GM03348 (cell line): ENCODE results near the gene FBP1.
A peak's percentile ranks its signal among the peaks of the same experiment; 100 is the strongest.

Experiments used
- DNase-seq: peaks from one replicate; pipeline ENCODE4 v3.0.0; 2012; ENCODE audit warnings: low spot score

FBP1 gene

DNA sequence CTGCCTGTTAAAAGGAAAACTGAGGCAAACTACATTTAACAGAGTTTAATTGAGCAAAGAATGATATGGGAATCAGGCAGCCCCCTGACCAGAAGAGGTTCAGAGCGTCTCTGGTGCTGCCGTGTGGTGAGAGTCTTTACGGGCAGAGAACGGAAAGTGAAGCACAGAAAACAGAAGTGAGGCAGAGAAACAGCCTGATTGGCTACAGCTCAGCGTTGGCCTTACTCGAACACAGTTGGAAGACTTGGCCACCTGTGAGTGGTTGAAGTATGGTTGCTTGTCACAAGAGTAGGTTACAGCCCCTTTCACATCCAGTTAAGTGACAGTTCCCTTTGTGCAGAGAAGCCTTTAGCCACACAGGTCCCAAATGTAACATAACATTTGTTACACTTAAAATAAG is 16.9 kb upstream of the FBP1 start:
- no peak for DNase-seq

DNA sequence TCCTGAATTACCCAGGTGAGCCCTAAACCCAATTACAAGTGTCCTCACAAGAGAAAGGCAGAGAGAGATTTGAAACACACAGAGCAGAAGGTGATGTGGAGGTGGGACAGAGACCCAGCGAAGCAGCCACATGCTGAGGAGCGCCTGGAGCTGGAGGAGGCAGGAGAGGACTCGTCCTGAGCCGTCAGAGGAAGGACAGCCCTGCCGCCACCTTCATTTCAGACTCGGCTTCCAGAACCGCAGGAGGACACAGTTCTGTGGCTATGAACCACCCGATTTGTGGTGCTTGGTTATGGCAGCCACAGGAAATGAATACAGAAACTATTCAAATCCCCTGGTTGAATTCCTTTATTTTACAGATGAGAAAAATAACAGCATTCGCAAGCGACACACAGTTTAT is 16.4 kb upstream of the FBP1 start:
- DNase-seq, result no peak

DNA sequence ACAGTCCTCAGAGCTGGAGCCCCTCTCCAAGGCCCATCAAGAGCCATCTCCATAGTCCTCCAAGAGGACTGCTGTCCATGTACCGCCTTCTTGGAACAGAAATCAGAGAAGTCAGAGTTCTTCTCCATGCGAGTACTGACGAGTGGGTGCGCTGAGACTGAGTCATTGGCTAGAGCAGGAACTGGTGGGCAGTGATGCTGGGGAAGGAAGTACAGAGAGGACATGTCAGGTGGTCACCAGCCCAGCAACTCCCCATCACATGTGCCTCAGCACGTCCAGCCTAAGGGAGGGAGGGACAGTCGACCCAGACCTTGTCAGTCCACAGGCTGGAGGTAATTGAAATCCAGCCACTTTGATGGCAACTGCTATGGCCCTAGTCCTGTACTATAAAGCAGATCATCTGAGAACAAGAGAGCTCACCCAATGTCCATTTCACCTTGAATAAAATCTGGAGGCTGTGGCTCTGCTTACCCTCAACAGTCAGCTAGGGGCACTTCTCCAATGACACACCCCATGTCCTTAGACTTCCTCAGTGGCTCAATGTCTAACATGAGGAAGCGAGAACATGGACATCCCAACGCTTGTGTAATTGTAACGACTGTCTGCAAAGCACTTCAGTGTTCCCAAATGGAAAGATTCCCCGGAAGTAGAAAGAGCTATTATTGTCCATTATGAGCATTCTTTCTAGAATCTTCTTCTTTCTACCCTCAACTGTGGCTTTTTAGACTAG is 15.0 kb upstream of the FBP1 start:
- no peak for DNase-seq

DNA sequence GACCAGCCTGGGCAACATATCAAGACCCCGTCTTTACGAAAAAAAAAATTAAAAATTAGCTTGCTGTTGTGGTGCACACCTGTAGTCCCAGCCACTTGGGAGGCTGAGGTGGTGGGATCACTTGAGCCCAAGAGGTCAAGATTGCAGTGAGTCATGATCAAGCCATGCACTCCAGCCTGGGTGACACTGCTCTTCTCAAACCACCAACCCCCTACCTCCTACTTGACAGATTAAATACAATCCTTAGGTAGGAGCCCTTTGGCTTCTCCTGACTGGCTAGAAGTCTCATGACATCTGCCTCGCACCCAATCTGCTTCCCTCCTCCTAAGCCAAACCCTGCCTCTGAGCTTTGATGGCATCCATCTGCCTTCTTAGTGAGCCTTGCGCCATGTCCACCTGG is 11.6 kb upstream of the FBP1 start:
- DNase-seq, result no peak

DNA sequence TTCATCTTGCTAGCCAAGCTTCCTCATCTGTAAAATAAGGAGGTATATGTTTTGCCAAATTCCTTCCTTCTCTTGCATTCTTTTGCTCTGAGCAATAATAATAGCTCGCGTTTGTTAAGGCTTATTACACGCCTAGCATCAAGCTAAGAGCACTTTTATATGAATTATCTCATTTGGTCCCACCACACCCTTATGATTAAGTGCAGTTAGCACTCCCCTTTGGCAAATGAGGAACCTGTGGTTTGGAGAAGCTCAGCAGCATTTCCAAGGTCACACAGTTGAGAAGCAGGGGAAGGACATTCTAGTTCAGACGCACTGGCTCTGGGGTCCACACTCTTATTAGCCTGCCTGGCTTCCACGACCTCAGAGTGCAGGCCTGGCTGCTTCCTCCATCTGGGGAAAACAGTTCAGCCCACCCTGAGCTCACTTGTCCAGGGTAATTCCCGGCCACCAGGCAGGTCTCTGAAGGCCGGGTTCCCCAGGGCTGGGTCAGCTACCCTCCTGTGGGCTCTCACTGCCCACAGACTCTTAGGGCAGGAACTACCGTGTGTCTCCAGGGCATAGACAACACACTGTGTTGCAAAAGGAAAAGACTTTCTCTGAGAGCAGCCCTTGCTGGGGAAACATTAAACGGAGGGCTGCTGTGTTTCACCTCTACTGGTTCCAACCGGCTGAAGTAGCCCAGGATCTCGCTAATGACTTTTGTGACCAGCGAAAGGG is 9.9 kb upstream of the FBP1 start:
- peak; percentile 70 for DNase-seq

DNA sequence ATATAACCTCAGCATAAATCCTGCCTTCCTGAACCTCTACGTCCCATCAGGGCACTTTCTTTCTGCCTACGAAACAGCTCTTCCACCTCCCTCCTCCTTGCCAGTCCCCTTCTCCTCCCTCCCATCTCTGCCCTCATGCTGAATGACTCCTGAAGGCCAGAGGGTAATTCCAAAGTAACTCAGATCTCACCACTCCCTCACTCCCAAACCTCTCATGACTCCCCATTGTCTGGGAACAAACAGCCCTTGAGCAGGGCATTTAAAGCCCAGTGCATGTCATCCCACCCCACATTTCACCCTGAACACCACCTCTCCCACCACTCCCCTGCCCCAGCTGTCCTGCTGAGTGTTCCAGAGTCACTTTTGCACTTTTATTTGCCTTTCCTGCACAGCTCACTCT is 8.9 kb upstream of the FBP1 start:
- no peak for DNase-seq

DNA sequence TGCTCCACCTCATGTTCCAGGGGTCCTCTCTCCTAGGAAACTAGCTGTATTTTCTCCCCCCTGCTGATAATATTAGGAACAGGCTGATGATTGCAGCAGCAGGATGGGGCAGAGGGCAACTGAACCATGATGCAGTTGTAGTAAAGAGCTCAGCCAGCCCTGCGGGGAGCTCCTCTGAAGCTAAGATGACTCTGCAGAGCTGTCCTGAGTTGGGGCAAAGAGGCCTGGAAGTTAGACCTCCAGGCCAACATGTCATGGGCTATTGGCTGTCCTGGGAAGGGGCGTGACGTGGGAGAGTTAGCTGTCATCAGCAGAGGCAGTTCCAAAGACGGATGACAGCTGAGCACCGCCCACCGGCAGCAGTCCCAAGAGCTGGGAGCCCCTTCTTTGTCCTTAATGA is 6.6 kb upstream of the FBP1 start:
- DNase-seq, result no peak

DNA sequence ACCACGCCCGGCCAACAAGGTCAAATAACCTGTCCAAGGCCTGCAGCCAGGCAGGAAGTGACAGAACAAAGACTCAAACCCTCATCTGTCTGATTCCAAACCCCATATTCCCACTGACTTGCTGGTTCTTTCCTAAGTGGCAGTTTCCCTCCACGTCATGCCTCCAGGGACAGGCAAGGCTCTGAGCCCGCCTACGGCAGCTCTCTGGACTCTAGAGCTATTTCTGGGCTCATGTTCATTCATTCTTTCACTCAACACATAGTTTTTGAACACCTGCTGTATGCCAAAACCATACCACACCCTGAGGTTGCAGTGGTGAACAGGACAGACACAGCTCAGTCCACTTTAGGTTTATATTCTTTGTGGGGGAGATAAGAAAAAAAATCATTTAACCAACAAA is 5.2 kb upstream of the FBP1 start:
- no peak for DNase-seq

DNA sequence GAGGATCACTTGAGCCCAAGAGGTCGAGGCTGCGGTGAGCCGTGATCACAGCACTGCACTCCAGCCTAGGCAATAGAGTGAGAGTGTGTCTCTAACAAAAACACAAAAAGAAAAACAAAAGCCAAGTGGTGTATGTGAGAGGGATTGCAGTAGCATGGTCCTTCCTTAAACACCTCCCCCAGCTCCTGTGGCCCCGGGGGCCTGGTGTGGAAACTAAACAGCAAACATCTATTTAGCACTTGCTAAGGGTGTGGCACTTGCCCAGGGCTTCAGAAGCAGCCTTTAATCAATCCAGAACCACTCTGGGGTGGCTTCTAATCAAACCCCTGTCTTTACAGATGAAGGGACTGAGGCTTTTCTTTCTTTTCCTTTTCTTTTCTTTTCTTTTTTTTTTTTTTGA is 4.4 kb upstream of the FBP1 start:
- DNase-seq, result no peak

DNA sequence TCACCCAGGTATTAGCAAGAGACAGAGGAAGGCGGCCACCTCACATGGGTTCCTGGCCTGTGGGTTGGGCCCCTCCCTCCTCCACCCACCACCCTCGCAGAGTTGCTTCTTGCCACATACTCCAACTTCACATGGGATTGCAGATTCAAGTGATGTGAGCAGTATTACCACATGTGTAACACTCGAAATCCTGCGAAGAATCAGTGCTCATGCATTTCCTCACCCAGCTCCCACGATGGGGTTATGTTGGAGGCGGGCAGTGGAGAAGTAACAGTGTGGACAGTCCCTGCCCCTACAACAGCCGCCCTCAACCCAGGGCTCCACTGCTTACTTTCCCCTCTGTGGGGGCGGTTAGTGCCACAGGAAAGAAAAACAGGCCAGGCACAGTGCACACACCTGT is 3.9 kb upstream of the FBP1 start:
- DNase-seq, result no peak

DNA sequence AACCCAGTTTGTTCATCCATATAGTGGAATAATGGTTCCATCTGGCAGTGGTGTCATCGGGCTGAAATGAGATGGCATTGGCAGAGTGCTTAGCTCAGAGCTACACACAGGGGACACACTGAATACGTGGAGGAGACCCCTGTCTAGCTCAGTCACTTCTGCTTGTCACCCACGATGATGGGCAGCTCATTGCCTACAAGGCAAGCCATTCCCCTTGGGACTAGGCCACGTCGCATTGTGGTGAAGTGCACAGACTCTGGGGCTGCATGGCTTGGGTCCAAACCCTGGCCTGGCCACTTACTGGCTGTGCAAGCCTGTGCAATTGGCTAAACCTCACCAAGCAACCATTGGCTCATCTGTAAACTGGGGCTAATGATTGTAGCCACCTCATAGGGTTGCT is 3.2 kb upstream of the FBP1 start:
- no peak for DNase-seq

DNA sequence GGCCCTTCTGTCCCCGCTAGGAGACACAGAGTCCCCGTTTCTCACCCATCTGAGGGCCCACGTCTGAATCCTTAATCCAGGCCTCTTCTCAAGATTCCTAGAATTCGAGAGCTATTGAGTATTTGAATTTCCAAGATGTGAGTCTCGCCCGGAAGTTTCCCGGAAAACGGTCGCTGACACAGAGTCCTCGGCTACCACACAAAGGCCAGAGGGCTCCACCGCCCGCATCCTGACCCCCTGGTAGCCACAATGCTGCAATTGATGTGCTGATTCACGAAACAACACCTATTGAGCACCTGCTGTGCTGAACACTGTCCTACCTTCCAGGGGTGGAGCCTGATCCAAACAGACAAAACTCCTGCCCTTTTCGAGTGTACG is 670 bp upstream of the FBP1 start:
- no peak for DNase-seq

DNA sequence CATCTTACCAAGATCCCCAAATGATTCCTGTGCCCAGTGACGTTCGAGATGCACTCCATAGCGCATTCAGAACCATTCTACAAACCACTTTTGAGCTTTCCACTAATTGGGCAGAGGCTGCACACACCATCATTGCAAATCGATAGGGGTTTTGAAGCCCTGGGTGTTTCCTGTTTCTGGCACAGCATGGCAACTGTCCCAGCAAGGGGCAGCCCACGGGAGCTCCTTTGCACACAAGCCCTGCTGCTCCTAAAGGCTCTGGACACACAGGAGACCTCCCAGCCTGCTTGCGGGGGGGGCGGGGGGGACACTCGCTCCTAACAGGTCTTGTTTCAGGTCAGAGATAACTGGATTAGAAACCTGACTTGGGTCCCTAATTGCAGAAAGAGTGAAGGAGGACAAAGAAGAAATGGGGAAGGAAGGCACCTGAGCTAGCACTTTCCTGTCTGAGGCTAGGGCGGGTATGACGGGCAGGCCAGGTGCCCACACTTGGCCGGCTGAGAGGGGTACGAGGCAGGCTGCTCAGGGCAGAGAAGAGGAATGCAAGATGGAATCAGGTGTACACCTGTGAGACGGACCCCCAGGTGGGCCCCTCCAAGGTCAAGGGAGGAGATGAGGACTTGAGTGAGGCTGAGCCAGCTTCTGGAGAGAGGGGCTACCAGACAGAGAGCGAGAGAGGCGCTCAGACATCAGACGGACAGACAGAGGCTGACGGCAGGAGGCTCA is 820 bp downstream of the FBP1 start:
- DNase-seq, result no peak

DNA sequence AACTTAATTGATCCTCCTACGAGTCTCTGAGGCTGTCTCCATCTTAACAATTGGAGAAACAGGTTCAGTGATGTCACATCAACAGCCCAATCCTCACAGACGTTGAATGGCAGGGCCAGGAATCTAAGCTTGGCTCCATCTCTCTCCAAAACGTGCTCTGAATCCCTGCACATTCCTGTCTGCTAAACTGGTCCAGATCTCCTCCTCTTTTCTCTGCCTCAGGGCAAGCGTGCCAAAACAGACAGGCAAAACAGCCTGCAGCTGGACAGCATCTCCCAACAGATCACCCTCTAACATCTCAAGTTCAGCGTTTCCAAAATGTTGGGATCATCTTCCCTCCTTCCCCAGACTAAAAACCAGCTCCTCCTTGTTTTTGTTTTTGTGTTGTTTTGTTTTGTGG is 6.6 kb downstream of the FBP1 start:
- peak; percentile 49 for DNase-seq

DNA sequence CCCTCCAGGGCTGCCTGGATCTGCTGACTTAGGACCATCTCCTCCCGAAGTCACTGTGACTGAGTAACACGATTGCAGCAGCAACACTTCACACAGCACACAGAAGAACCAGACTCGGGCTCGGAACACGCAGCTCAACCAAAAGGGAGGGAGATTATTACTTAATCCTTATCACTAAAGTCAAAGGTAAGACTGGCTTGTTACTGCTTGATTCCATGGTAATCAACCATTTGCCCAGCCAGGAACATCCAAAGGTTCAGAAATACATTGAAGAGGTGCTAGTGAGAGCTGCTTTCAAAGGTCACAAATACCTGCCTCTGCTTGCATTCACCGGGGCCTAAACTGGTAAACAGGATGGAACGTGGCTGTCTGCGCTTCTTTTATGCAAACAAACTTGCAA is 7.7 kb downstream of the FBP1 start:
- DNase-seq, result no peak

DNA sequence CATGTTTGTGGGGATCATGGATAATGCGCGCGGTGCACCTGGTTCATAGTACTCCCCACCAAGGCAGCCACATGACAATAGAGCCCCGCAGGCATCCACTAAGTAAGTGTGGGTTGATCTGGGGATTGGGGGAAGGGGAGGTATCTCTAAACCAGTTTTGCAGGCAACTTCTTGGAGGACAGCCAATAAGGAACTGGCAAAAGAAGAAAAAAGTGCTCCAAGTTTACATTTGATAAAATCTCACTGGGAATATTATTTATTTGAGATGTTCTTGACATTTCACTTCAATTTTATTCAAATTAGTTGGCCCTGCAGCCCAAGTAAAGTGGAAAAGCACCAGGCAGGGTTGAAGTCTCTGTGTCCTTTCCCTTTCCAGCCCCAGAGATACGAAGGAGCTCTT is 8.5 kb downstream of the FBP1 start:
- no peak for DNase-seq

DNA sequence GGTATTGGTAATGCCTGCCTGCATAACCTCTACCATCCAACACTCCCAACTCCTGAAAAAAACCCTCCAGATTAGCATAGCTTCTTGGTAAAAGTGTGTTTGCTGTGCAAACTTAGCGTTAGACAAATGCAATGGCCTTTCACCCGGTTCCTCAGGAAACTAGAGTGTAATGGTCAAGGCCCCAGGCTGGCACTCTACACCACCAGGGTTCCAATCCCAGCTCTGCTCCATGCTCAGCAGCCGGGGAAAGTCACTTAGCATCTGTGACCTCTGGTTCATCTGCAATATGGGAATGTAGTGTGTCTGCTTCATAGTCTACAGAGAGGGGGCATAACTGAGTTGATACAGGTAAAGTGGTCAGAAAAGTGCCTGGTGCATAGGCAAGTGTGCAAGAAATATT is 9.0 kb downstream of the FBP1 start:
- DNase-seq, result no peak

DNA sequence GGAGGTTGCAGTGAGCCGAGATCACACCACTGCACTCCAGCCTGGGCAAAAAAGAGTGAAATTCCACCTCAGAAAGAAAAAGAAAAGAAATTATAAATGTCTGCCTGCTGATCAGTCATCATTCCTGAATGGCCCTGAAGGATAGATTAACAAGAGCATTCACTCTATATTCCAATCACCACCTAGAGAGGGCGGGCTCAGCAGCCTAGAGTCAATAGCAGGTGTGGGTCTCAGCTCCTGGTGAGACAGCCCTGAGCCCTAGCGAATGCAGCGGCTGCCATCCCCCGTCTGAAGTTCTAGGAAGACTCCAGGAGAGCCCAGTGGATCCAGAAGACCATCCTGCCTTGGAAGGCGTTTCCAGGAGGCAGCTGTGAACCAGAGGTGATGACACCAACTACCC is 12.0 kb downstream of the FBP1 start:
- DNase-seq, result no peak

DNA sequence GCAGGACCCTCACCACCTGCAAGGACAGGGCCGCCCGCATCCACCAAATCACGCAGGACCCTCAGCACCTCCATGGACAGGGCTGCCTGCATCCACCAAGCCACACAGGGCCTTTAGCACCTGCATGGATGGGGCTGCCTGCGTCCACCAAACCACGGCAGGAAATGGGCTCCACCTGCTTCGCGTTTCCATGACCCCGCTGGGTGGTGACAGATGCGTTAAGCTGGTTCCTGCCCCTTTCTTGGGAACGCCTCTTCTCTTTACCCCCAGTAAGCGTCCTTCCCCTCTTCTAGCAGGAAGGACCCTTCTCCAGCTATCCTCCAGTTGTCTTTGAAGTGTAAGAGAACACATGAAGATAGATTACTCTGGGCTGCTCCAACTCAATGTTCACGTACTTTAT is 13.5 kb downstream of the FBP1 start:
- no peak for DNase-seq

DNA sequence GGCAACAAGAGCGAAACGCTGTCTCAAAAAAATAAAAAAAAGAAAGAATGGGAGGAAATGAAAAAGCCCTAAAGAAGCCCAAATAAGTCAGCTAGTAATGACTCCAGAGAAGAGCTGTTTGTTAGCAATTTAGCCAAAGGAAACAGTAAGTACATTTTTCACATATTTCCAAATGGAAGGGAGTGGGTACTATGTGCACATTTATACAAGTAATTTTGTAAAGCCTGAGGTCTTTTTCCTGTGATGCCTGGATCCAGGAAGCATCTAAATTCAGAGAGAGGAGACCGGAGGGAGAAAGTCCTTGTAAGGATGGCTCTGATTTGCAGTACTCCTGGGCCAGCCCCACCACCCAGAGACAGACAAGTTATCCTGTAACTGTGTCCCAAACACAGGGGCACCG is 14.7 kb downstream of the FBP1 start:
- no peak for DNase-seq

DNA sequence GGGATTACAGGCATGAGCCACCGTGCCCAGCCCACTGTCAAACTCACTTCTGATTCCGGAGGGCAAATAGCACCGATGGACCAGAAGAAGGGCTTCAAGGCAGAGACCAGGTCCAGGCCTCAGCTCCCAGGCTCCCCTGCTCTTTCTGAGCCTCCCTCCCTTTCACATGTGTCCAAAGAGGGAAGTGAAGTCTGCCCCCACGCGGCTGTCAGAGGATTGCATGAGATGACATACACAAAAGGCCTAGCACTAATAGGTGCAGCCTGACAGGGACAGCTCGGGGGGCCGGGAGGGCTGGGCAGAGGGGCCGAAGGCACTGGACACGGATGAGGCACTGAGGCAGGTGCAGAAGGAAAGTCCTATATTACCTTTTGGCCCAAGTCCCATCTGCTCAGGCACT is 16.1 kb downstream of the FBP1 start:
- peak; percentile 53 for DNase-seq

DNA sequence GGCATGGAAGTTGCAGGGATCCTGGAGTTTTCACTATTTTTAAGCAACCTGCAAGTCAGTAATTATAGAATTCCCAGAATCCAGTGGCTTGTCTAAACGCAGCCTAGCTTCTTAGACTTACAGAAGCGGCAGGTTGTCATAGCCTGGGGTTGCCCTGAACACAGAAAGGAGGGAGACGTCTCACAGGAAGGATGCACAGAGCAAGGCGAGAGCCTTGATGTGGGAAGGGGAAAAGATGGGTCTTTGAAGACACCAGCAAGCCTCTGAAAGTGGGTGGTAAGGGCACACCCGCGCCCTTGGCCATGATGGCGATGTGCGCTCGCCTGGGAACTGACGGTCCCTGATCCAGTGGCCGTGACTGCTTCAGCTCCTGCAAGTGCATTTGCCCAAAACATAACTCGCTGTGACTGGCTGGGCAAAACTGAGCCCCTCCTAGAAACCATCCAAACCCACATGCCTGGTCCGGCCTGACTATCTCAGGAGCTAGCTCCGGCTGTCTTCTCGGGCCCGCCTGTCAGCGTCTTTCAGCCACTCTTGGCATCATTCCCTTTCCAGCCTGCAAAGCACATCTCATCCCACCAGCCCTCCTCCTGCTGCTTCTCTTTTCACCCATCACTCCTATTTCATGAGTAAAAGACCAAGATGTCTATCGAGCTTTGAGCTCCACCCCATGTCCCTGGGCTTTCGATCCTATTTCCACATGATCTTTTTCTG is 17.1 kb downstream of the FBP1 start:
- DNase-seq, result no peak

DNA sequence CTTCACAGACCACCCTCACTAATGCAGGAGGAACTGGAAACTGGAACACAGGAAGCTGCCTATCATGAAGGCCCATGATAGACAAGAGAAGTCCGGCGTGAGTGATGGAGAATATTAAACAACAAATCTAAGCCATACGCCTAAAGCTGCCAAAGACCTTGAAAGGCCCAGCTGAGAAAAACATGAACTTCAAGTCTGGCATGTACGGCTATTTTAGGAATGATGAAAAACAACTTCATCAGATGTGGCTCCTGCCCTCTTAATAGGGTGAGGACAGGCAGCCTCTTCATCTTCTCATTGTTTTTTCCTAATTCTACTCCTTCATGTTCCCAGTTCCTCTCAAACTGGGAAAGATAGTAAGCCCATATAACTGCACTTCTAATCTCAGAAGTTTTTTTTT is 20.3 kb downstream of the FBP1 start:
- no peak for DNase-seq
